COLO829 (cell line): ENCODE results near the gene TMC8.
A peak's percentile ranks its signal among the peaks of the same experiment; 100 is the strongest.
"Not testable (repeated sequence)": the region's sequence is repeated elsewhere in the genome, so short reads cannot be mapped to it uniquely, and the experiment has no call there.

Experiments used
- DNase-seq: peaks from one replicate; pipeline ENCODE4 v3.0.0; 2012; ENCODE audit warnings: low spot score

Gene TMC8

DNA sequence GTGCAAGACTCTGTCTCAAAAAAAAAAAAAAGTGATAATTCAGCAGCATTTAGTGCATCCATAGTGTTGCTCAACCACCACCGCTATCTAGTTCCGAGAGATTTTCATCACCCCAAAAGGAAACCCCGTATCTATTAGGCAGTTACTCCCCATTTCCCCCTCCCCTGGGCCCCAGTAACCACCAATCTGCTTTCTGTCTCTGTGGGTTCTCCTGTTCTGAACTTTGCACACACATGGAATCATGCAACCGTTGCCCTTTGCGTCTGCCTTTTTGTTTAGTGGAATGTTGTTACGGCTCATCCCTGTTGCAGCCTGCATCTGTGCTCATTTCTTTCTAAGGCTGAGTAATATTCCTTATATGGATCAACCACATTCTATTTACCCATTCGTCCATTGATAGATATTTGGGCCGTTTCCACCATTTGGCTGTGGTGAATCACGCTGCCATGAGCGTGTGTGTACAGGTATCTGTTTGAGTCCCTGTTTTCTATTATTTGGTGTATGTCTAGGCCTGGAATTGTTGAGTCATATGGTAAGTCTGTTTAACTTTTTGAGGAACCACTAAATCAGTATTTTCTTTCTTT, 29.1 kb downstream of the TMC8 start:
- no peak for DNase-seq

DNA sequence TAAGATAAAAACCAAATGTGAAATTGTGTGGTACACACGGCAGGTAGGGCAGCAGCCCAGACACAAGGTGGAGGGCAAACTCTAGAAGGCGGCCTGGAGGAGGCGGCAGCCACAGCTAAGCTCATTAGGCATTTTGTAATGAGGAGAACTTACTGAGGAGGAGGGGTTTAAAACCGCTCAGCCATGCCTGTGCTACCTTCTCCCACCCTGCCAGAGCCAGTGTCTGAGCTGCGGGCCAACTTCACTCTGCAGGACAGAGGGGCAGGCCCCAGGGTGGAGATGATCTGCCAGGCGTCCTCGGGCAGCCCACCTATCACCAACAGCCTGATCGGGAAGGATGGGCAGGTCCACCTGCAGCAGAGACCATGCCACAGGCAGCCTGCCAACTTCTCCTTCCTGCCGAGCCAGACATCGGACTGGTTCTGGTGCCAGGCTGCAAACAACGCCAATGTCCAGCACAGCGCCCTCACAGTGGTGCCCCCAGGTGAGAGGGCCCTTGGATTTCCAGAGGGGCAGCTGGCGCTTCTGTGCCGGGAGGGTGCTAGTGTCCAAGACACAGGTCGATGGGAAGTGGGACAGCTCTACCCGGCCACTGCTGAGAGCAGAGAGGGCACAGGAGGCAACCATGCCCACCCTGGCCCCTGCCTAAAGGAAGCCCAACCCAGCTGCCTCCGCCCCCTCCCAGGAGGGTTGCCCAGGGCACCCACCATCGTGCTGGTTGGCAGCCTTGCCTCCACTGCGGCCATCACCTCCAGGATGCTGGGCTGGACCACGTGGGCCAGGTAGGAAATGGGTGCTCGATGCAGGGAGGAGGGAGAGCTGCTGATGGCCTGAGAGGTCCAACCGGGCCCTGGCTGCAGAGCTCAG, 33.5 kb downstream of the TMC8 start:
- DNase-seq = no peak

DNA sequence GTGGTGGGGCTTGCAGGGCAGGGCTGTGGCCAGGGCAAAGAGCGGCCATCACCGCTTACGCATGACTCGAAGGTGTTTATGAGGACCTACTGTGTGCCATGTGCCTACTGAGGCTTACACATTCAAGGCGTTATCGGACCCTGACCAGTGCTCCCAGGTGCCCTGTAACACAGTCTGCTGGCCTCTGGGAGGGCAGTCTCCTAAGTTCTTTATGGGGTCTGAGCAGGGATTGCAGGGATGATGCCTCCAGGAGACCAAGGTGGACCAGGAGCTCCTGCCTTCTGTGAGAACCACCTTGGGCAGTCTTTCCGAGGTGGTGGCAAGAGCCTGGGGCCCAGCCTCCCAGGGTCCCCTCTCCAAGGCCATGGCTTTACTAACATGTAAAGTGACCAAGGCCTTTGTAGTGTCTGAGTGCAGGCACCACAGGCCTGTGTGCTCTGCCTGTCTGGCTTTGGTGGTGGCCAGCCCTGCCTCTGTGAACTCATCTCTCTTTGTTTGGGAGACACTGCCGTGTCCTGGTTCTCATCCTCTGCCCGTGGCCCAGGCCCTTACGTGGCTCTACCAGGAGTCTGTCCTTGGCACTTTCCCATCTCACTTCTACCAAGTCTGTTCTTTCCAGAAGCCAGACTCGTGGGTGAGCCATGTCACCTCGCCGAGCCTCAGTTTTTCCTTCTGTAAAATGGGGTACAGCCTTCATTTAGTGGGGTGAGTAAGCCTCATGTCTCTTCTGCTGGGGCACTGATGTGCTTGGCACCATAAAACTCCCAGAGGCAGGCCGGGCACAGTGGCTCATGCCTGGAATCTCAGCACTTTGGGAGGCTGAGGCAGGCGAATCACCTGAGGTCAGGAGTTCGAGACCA, 34.4 kb downstream of the TMC8 start:
- DNase-seq = no peak

DNA sequence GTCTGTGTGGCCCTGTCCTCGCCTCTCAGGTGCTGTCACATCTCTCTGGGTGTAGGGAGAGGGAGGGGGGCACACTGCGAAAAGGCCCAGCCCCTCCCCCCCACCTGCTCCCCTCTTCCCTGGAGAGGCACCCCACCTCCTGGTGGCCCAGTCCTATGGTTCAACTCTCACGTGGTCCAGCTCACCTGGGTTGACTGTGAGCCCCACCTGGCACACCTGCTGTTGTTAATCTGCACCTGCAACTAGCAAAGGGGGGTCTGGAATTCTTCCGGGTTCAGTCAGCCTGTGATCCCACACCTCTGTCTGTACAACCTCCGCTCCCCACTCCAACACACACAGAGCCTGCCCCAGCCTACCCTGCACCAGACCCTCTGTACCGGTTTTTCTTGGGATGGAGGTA, 35.8 kb downstream of the TMC8 start:
- no peak for DNase-seq

DNA sequence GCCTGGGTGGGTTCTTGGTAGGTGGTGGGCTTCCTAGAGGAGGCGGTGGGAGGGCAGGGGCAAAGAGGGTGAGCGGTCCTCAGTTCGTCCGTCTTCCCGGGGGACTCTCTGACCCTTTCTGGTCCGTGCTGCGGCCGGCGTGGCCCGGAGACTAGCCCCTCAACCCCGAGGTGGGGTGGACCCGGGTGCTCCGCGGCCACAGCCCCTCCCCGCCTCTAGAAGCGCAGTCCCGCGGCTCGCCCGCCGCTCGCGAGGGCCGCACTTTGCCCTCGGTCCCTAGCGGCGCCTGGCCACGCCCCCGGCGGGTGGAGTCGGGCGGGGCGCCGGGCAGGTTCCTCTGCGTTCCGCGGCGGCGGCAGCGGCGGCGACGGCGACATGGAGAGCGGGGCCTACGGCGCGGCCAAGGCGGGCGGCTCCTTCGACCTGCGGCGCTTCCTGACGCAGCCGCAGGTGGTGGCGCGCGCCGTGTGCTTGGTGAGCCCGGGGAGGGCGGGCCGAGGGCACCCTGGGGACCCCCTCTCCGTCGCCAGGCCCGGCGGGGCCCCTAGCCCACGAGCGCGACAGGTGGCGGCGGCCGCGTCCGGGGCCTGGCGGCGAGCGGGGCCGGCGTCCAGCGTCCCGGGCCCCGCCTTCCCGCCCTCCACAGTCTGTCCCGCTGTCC, 37.8 kb downstream of the TMC8 start, which contains the start of gene SYNGR2:
Gene SYNGR2 (plus strand): TSS at position 340 of the 661 bp plus-strand sequence. CDS start 36 bp downstream, at position 376.
- DNase-seq = peak; percentile 87

DNA sequence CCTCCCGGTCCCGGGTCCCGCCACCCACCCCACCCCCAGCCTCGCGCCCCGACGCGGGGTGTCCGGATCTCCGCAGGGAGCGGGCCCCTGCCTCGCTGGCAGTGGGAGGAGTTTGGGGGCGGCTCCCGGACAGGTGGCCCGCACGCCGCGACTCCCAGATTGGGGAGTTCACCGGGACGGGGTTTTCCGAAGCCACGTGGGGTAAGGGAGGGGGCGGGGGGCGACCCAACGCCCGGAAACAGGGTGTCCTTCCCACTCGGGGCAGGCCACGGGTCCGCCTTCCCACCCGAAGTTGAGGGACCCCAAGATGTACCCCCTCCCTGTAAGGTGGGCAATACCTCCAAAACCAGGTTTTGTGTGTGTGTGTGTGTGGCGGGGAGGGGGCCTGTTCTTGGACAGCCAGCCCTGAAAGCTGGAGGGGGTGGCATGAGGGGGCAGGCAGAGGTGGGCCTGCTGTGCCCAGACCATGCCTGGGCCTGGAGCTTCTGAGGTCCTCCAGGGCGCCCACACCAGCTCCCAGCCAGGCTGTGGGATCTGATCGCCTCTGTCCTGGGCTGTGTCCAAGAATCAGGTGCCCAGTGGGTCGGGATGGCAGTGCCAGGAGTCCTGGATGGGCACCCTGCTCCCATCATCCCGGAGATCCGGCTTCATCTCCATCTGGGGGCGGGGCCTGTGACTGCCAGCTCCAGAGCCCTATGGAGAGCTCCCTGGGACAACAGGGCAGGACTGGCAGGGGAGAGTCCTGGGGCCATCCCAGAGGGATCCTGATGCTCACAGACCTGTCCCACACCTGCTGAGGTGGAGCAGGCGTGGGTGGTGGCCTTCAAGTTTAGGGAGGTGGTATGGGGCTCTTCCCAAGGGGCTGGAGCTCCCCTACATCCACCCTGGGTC, 38.6 kb downstream of the TMC8 start:
- DNase-seq = peak; percentile 67

DNA sequence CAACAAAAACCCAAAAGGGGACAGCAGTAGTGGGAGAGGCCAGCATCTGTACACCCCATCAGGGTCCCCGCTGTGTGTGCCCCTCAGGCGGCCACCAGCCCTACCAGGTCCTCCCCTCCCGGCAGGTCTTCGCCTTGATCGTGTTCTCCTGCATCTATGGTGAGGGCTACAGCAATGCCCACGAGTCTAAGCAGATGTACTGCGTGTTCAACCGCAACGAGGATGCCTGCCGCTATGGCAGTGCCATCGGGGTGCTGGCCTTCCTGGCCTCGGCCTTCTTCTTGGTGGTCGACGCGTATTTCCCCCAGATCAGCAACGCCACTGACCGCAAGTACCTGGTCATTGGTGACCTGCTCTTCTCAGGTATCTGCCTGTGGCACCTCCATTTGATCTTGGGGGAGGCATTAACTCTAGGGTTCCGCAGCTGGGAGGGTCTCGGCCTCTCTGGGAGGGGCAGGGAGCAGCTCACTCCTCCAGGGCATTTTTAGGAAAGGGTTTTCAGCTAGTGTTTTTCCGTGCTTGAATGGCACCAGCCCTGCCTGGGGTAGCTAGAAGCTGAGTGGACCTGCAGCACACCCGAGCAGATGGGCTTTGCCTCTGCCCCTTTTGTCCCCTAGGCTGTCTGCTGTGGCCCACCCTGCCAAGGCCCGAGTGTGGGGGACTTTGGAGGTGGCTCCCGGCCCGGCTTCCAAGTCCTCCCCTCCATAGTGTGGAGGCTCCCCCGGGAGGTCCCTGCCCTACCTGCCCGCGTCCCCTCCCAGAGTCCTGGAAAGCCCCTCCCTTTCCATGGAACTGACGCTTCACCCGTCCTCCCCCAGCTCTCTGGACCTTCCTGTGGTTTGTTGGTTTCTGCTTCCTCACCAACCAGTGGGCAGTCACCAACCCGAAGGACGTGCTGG, 40.4 kb downstream of the TMC8 start:
- DNase-seq = no peak

DNA sequence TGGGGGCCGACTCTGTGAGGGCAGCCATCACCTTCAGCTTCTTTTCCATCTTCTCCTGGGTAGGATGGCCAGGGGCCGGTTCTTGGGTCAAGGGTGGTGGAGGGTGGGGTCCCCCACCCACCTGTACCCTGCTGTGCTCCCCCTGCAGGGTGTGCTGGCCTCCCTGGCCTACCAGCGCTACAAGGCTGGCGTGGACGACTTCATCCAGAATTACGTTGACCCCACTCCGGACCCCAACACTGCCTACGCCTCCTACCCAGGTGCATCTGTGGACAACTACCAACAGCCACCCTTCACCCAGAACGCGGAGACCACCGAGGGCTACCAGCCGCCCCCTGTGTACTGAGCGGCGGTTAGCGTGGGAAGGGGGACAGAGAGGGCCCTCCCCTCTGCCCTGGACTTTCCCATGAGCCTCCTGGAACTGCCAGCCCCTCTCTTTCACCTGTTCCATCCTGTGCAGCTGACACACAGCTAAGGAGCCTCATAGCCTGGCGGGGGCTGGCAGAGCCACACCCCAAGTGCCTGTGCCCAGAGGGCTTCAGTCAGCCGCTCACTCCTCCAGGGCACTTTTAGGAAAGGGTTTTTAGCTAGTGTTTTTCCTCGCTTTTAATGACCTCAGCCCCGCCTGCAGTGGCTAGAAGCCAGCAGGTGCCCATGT, 41.1 kb downstream of the TMC8 start:
- not testable (repeated sequence) for DNase-seq

DNA sequence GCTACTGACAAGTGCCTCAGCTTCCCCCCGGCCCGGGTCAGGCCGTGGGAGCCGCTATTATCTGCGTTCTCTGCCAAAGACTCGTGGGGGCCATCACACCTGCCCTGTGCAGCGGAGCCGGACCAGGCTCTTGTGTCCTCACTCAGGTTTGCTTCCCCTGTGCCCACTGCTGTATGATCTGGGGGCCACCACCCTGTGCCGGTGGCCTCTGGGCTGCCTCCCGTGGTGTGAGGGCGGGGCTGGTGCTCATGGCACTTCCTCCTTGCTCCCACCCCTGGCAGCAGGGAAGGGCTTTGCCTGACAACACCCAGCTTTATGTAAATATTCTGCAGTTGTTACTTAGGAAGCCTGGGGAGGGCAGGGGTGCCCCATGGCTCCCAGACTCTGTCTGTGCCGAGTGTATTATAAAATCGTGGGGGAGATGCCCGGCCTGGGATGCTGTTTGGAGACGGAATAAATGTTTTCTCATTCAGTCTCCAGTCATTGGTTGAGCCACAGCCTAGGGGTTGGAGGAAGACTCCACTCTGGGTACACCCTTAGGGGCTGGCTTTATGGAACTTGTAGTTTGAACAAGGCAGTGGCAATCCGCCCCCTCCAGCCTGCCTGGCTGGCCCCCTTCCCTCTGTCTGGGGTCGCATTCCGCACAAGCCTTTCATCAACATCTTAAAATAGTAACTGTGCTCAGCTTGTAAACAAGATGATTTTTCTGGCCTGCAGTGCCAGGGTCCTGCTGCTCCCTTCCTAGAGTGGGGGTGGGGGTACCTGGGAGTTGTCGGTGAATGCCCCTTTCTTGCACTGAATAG, 41.9 kb downstream of the TMC8 start:
- DNase-seq = no peak

DNA sequence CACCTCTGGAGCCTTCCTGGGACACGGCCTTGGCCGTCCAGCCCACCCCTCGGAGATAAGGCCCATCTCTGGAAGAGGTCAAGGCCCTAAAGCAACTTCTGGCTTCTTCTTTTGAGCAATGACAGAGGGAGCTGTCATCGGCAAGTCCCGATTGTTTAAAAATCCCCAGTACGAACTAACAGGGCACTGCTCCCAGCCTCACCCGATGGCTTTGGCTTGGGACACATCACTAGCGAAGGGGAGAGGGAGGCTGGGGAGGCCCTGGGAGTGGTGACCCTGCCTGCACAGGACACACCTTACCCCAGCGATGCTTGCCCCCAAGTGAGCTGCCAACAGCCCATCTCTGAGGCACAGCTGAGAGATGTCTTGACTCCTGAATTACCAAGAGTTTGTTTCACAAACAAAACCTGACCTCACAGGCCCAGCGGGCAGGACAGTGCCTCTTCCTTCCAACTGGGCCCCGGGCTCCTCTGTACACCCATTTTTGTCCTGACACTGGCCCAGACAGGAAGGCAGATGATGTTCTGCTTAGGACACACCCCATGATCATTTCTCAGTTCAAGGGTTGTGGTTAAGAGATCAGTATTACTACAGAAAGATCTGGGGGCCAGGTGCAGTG, 42.6 kb downstream of the TMC8 start:
- no peak for DNase-seq

DNA sequence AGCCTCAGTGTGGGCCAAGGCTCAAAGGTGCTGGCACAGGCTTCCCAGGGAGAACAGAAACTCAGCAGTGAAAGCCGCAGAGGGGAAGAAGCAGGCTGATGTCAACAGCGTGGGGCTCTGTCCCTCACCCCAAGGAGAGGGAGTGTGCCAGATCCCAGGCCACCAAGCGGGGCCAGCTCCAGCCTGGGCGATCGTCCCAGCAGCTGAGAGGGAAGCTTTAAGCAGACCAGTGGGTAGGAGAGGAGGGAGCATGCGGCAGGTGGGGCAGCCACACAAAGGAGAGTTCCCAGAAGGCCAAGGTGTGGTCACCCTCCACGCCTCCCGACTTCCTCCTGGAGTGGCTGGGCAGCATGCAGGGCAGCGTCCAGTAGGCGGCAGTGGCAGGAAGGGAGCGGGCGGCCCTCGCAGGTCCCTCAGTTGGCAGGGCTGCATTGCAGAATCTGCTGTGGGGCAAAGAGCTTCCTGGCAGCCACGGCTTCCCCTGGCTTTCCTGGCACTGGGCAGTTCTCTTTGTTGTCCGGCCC, 43.8 kb downstream of the TMC8 start:
- no peak for DNase-seq

DNA sequence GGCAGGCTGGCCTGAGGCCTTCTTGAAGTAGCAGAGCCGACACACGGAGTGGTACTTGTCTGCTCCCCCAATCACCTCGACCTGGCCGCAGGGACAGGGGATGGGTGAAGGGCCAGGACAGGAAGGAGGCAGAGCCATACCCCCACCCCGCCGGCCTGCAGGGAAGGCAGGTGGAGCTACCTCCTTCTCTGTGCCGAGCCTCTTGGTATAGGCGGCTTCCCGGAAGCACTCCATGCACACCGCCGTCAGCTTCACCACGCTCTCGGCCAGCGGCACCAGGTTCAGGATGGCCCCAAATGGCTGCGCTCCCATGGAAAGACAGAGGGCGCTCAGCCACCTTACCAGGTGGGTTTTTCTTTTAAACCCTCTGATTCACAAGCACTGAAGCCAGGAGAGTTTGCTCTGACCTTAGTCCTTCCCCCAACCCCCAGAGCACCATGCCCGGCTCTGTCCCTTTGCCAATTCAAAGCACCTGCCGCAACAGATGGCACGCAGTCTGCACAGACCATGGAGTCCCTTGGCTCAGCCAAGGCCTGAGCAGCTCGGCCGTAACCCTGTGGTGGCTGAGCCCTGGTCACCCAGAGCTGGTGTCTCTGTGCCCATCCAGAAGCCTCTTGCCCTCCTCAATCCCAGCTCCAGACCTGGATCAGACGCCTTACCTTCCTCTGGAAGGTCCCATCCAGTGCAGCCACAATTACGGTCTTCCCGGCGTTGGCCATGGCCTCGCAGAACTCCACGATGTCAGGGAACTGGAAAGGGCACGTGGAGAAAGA, 44.5 kb downstream of the TMC8 start:
- no peak for DNase-seq

DNA sequence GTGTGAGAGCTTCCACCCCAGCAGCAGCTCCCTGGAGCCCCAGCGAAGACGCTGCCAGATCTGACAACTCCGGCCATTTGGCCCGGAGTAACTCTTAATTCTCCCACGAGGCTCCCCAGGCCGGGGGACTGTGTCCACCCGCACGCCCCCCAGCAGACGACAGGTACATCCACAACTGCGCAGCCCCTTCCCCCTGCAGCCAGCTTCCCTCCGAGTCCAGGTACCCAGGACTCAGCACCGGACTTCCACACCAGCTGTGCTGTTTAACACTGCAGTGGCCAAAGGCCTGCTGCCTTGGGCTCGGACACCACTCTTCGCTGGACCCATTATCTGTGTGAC, 45.0 kb downstream of the TMC8 start:
- no peak for DNase-seq

DNA sequence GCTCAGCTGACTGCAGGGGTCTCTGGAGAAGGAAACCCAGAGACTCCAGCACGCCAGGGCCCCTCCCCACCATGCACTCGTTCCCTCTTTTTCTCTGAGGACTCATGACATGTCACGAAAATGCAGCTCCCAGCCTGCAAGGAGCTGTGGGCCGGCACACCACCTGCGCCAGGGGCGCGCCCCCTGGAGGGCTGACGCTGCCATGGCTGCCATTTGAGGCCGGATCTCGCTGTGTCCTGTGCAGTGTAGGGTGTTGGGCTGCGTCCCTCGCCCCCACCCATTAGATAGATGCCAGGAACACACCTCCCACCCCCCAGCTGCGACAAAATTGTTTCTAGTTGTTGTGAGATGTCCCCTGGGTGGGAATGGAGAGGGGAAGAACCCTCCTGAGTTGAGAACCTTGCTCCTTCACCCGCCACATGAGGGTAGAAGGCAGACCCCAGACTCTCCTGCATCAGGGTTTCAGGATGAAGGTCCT, 46.0 kb downstream of the TMC8 start:
- DNase-seq = peak; percentile 20

DNA sequence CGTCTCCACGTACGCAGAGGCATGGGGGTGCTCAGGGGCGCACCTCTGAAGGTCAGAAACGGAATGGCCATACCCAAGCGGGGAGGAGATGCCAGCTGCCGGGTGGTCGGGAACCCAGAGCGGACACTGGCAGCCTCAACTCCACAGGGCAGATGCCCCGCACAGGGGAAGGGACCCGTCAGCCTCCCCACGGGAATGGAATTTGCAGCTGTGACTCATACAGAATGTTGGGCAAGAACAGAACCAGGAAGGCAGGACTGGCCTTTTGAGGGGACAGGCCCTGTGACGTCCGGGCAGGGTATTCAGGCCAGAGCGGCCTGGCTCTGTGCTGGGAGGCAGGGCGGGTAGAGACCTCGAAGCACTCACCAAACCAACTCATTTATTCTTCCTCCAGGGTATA, 48.8 kb downstream of the TMC8 start:
- DNase-seq = no peak

DNA sequence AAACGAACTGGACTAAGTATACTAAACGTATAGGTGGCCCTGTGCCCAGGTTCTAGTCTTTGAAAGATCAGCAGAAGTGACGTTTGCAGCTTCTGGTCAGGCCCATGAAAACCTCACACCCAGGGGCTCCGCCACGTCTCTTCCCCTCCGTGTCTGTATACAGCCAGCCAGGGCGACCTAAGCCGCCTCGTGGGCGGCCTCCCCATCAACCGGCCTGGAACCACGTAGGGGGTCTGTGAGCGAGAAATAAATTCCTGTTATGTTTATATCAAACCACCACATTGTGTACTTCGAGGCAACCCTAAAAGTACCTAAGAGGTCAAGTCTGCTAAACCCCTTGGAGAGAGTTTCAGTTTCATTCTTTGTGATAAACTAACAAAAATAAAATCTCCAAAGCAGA, 49.5 kb downstream of the TMC8 start:
- no peak for DNase-seq

DNA sequence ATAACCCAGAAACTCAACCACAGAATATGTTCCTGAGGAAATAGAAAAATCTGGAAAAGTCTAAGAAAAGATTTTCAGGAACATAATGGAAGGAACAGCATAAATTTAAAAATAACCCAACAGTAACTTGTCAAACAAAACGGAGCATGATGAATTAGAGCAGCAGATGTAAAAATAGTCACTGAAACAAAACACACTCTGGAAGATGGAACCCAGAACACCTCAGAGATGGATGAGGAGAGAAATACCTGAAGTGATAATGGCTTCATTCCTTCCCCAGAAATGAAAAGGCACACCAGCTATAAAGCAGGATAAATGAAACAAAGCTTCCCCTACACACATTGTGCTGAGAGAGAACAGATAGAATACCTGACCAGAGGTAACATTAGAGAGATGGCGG, 49.9 kb downstream of the TMC8 start:
- DNase-seq = no peak
